Adrenal gland (tissue), 5 donors: ENCODE measurements around the gene MMP27.

ENCODE experiments used
- CTCF ChIP-seq, 6 experiments: fragments of 450-650 bp in 4 of 6; fragments of 200-600 bp in 2 of 6; sonication (generic) in 1 of 6; IDR thresholded peaks; 1 replicate in 5 of 6; 2 replicates in 1 of 6; pipeline versions ENCODE4 v1.5.1 to v1.8.0; 2016 to 2021; ENCODE audit warnings: antibody characterized with exemption in 6 of 6, mild to moderate bottlenecking in 2 of 6, moderate library complexity in 1 of 6
- POLR2A ChIP-seq, 2 donors: fragments of 450-650 bp; IDR thresholded peaks; one replicate each; pipeline ENCODE4 v1.6.1; 2017; ENCODE audit warnings: antibody characterized with exemption in 2 of 2, mild to moderate bottlenecking in 2 of 2, moderate library complexity in 1 of 2
- donor health status: DM: no; HTN: no; CAD: no.

DNA sequence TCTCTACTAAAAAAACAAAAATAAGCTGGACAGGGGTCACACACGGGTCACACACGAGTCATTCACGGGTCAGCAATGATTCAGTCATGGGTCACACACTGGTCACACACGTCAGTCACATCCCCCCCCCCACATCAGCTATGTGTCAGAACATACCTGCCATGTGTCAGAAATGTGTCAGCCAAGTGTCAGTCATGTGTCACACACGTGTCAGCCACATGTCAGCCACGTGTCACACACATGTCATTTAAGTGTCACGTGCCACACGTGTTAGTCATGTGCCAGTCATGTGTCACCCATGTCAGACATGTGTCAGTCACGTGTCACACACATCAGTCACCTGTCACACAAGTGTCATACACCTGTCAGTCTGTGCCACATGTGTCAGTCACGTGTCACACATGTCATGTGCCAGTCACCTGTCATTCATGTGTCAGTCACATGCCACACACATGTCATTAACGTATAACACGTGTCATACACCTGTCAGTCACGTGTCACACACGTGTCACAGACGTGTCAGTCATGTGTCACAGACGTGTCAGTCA is 51.8 kb downstream of the MMP27 start:
- TF ChIP-seq POLR2A (IDR thresholded peaks at IDR 0.05): no peak
- no peak for TF ChIP-seq CTCF (IDR thresholded peaks at IDR 0.05)
